IPS-NIHi11 (cell line): Measurements from ENCODE around the gene IFNGR1.
"Not testable (repeated sequence)": the region's sequence is repeated elsewhere in the genome, so short reads cannot be mapped to it uniquely, and the experiment has no call there.

Experiments used
- DNase-seq: peaks from one replicate; pipeline ENCODE4 v3.0.0; 2012; ENCODE audit warnings: mixed read lengths, low spot score

Gene IFNGR1

GRCh38 chr6:137236581-137237355 is 17.6 kb upstream of the IFNGR1 start:
- DNase-seq, result no peak

GRCh38 chr6:137235686-137236085 is 16.5 kb upstream of the IFNGR1 start:
- DNase-seq, result no peak

GRCh38 chr6:137233911-137234863 is 15.0 kb upstream of the IFNGR1 start:
- DNase-seq, result no peak

GRCh38 chr6:137231895-137232294 is 12.7 kb upstream of the IFNGR1 start:
- DNase-seq, result no peak

GRCh38 chr6:137230956-137231555 is 11.9 kb upstream of the IFNGR1 start:
- no peak for DNase-seq

- DNase-seq, result no peak
Measured at GRCh38 chr6:137230547-137230946, 11.4 kb upstream of the IFNGR1 start.

GRCh38 chr6:137229075-137229759 is 10.0 kb upstream of the IFNGR1 start:
- no peak for DNase-seq

- no peak for DNase-seq
Measured at GRCh38 chr6:137227871-137228302, 8.7 kb upstream of the IFNGR1 start.

GRCh38 chr6:137226697-137227096 is 7.5 kb upstream of the IFNGR1 start:
- DNase-seq, result no peak

GRCh38 chr6:137224799-137225198 is 5.6 kb upstream of the IFNGR1 start:
- DNase-seq, result no peak

- no peak for DNase-seq
Measured at GRCh38 chr6:137223370-137224131, 4.4 kb upstream of the IFNGR1 start.

GRCh38 chr6:137222381-137222780 is 3.2 kb upstream of the IFNGR1 start:
- DNase-seq, result no peak

- DNase-seq, result no peak
Measured at GRCh38 chr6:137219664-137220252, 573 bp upstream of the IFNGR1 start.

GRCh38 chr6:137218473-137218916 is 690 bp downstream of the IFNGR1 start:
- DNase-seq, result peak; percentile 21

GRCh38 chr6:137217801-137218472 is 1.2 kb downstream of the IFNGR1 start:
- no peak for DNase-seq

GRCh38 chr6:137216875-137217553 is 2.2 kb downstream of the IFNGR1 start:
- DNase-seq, result no peak

- no peak for DNase-seq
Measured at GRCh38 chr6:137216106-137216505, 3.1 kb downstream of the IFNGR1 start.

GRCh38 chr6:137215630-137216029 is 3.6 kb downstream of the IFNGR1 start:
- not testable (repeated sequence) for DNase-seq

GRCh38 chr6:137214931-137215330 is 4.3 kb downstream of the IFNGR1 start:
- no peak for DNase-seq

- no peak for DNase-seq
Measured at GRCh38 chr6:137213813-137214212, 5.4 kb downstream of the IFNGR1 start.
